Memory B cell (primary cell): Measurements from ENCODE around the gene ZNF107.
"Not testable (repeated sequence)": the region's sequence is repeated elsewhere in the genome, so short reads cannot be mapped to it uniquely, and the experiment has no call there.

Source experiments
- ATAC-seq: fragments of 150-1000 bp; cut with Tn5 transposase; 2 replicates; pipeline ENCODE4 v1.10.0; 2021; ENCODE audit warnings: low read depth, mild to moderate bottlenecking, moderate library complexity
- DNase-seq, 2 donors: peaks; one replicate each; pipeline ENCODE4 v3.0.0; 2022; ENCODE audit warnings: low spot score in 2 of 2
- H3K27ac Mint-ChIP-seq: one replicate; pipeline ENCODE4 v1.8.0; 2022; ENCODE audit warnings: mild to moderate bottlenecking, moderate library complexity, mixed read lengths
- H3K27me3 Mint-ChIP-seq: one replicate; pipeline ENCODE4 v1.8.0; 2022; ENCODE audit warnings: mixed read lengths
- H3K36me3 Mint-ChIP-seq: one replicate; pipeline ENCODE4 v1.8.0; 2022; ENCODE audit warnings: mild to moderate bottlenecking, mixed read lengths
- H3K4me1 Mint-ChIP-seq: one replicate; pipeline ENCODE4 v1.8.0; 2022; ENCODE audit warnings: mixed read lengths
- H3K4me3 Mint-ChIP-seq: one replicate; pipeline ENCODE4 v1.8.0; 2022; ENCODE audit warnings: mild to moderate bottlenecking, moderate library complexity, mixed read lengths
- H3K9me3 Mint-ChIP-seq: one replicate; pipeline ENCODE4 v1.8.0; 2022; ENCODE audit warnings: mixed read lengths

The ZNF107 gene

GRCh38 chr7:64656489-64656888 lies 9.4 kb upstream of the ZNF107 start:
- Mint-ChIP-seq H3K4me3 (no peak overlapping the region), H3K36me3 (peaks cover 5% of the 10 kb centered on the region), H3K4me1 (peaks cover 2% of the 10 kb centered on the region), H3K9me3 (peaks cover 4% of the 10 kb centered on the region), H3K27ac (no peak overlapping the region), H3K27me3 (no peaks in the 10 kb centered on the region)
- ATAC-seq (no peak), DNase-seq (no peak)

DNA sequence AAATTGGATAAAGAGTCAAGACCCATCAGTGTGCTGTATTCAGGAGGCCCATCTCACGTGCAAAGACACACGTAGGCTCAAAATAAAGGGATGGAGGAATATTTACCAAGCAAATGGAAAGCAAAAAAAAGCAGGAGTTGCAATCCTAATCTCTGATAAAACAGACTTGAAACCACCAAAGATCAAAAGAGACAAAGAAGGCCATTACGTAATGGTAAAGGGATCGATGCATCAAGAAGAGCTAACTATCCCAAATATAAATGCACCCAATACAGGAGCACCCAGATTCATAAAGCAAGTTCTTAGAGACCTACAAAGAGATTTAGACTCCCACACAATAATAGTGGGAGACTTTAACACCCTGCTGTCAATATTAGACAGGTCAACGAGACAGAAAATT lies 3.8 kb upstream of the ZNF107 start:
- not testable (repeated sequence) for H3K4me3 Mint-ChIP-seq, H3K9me3 Mint-ChIP-seq, H3K36me3 Mint-ChIP-seq, ATAC-seq, DNase-seq, H3K4me1 Mint-ChIP-seq, H3K27ac Mint-ChIP-seq, H3K27me3 Mint-ChIP-seq

DNA sequence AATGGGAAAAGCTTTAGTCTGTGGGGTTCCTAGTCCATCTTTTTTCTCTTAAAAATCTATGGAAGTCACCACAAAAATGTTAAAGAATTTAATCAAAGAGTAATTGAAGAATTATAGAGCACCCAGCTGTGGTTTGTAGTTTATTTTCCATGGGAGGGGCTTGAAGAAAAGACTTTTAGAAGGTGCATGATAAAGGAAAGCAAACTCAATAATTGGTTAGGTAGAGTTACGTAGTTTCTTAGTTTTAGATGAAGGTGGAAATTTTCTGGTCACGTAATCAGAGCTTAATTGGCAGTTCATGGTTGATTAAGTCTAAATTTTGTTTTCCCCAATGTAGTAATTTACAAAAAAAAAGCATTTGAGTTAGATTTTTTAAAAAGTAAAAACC lies 724 bp downstream of the ZNF107 start:
- peaks cover 5% of the 10 kb centered on the region for H3K9me3 Mint-ChIP-seq
- peaks cover 20% of the 10 kb centered on the region for H3K36me3 Mint-ChIP-seq
- peak overlapping the region; percentile 97 for H3K4me3 Mint-ChIP-seq
- no peaks in the 10 kb centered on the region for H3K27me3 Mint-ChIP-seq
- ATAC-seq (no peak), DNase-seq (no peak)
- peaks cover 27% of the 10 kb centered on the region for H3K4me1 Mint-ChIP-seq
- H3K27ac Mint-ChIP-seq, result peak overlapping the region; percentile 96

DNA sequence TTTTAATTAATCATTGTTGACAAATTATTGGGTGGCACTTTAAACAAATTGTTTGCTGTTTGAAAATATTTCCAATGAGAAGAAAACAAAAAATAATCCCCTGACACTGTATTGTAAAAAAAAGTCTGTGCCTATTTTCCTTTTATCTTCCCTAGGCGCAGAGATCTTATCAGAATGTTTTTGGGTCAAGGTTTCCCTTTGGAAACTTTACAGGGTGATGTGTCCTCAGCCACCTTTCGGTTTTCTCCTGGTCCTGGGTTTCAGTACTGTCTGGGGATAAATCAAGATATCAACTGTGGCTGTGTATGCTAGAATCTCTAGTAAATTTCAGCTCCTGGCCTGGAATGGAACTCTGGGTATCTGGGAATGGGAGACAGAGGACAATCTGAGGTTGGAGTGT lies 1.4 kb downstream of the ZNF107 start:
- Mint-ChIP-seq H3K9me3 (peaks cover 4% of the 10 kb centered on the region), H3K27ac (peak overlapping the region; percentile 96), H3K4me3 (peak overlapping the region; percentile 97), H3K27me3 (no peaks in the 10 kb centered on the region), H3K4me1 (peaks cover 27% of the 10 kb centered on the region), H3K36me3 (peaks cover 21% of the 10 kb centered on the region)
- DNase-seq (no peak), ATAC-seq (no peak)

DNA sequence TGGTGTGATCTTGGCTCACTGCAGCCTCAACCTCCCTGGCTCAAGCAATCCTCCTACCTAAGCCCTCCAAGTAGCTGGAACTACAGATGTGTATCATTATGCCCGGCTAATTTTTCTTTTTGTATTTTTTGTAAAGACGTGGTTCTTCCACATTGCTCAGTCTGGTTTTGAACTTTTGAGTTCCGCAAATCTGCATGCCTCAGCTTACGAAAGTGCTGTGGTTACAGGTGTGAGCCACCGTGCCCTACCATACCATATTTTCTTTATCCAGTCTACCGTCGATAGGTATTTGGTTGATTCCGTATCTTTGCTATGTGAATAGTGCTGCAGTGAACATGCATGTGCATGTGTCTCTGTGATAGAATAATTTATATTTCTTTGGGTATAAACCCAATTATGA lies 6.5 kb downstream of the ZNF107 start:
- peaks cover 2% of the 10 kb centered on the region for H3K9me3 Mint-ChIP-seq
- peaks cover 51% of the 10 kb centered on the region for H3K4me1 Mint-ChIP-seq
- DNase-seq (no peak), ATAC-seq (peak; percentile 73)
- peak overlapping the region; percentile 53 for H3K4me3 Mint-ChIP-seq
- no peaks in the 10 kb centered on the region for H3K27me3 Mint-ChIP-seq
- H3K36me3 Mint-ChIP-seq, result peaks cover 34% of the 10 kb centered on the region
- H3K27ac Mint-ChIP-seq, result peak overlapping the region; percentile 72

- Mint-ChIP-seq H3K4me3 (no peak overlapping the region), H3K27me3 (no peaks in the 10 kb centered on the region), H3K9me3 (peaks cover 16% of the 10 kb centered on the region), H3K27ac (peak overlapping the region; percentile 87), H3K4me1 (peaks cover 48% of the 10 kb centered on the region), H3K36me3 (peaks cover 12% of the 10 kb centered on the region)
- ATAC-seq (no peak), DNase-seq (no peak)
Measured at GRCh38 chr7:64685091-64685490, 19.2 kb downstream of the ZNF107 start.

- no peak for ATAC-seq
- H3K27ac Mint-ChIP-seq, result peak overlapping the region; percentile 87
- no peak overlapping the region for H3K4me3 Mint-ChIP-seq
- H3K4me1 Mint-ChIP-seq, result peaks cover 48% of the 10 kb centered on the region
- H3K27me3 Mint-ChIP-seq, result no peaks in the 10 kb centered on the region
- DNase-seq, result no peak
- peaks cover 12% of the 10 kb centered on the region for H3K36me3 Mint-ChIP-seq
- peaks cover 16% of the 10 kb centered on the region for H3K9me3 Mint-ChIP-seq
Measured at GRCh38 chr7:64685741-64686140, 19.8 kb downstream of the ZNF107 start.

DNA sequence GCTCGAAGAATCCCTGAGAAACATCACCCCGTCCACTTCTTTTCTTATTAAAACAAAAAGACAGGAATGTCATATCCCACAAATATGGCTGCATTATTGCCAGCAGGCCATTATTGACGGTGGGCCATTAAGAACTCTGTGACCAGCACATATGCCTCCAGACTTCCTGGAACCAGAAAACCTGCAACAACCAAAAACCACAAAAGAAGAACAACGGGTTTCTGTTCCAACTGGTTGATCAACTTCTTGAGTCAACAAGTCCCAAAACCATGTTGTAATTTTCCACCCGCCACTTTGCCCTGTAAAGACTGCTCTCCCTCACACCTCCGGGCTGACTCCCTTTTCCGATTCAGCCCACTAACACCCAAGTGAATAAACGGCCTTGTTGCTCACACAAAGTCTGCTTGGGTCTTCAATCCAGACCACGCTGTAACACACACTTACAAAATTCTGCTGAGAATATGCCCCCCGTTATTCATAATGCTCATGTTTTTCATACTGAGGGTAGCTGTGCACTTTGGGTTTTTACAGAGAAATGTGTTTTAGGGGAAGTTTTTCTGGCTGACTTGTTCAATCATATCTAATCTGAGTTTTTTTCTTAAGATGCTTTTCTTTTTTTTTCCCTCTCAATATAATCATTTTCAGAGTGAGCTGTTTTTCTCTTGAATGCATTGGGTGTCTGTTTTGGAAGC lies 20.7 kb downstream of the ZNF107 start:
- DNase-seq, result peak in 1 of 2 donors; percentile 27
- peaks cover 50% of the 10 kb centered on the region for H3K4me1 Mint-ChIP-seq
- H3K4me3 Mint-ChIP-seq, result peak overlapping the region; percentile 73
- H3K9me3 Mint-ChIP-seq, result peaks cover 16% of the 10 kb centered on the region
- H3K27me3 Mint-ChIP-seq, result no peaks in the 10 kb centered on the region
- ATAC-seq, result peak; percentile 82
- peaks cover 18% of the 10 kb centered on the region for H3K36me3 Mint-ChIP-seq
- H3K27ac Mint-ChIP-seq, result peak overlapping the region; percentile 87

- Mint-ChIP-seq H3K9me3 (peaks cover 16% of the 10 kb centered on the region), H3K36me3 (peaks cover 24% of the 10 kb centered on the region), H3K27ac (peak overlapping the region; percentile 87), H3K4me3 (peak overlapping the region; percentile 73), H3K4me1 (peaks cover 50% of the 10 kb centered on the region), H3K27me3 (no peaks in the 10 kb centered on the region)
- DNase-seq (no peak), ATAC-seq (no peak)
Measured at GRCh38 chr7:64687249-64687648, 21.3 kb downstream of the ZNF107 start.

DNA sequence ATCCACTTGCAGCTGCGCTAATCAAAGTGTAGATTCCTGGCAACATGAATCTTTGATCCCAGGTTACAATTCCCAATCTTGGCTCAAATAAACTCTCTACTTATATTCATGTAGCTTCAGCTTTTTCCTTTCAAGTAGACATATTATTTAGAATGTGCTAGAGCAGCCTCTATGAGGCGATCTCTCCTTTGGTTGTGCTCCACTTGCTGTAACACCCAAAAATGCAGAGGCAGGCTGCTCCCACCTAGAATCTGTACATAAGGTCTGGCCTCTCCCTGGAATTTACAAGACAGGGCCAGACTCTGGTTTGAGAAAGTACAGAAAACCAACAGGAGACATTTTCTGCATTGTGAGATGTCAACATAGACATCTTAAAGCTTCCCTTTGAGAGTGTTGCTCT lies 23.1 kb downstream of the ZNF107 start:
- Mint-ChIP-seq H3K27ac (peak overlapping the region; percentile 83), H3K27me3 (no peaks in the 10 kb centered on the region), H3K4me1 (peaks cover 50% of the 10 kb centered on the region), H3K36me3 (peaks cover 28% of the 10 kb centered on the region), H3K4me3 (peak overlapping the region; percentile 69), H3K9me3 (peaks cover 16% of the 10 kb centered on the region)
- DNase-seq (no peak), ATAC-seq (no peak)

- Mint-ChIP-seq H3K4me1 (peaks cover 25% of the 10 kb centered on the region), H3K27me3 (no peaks in the 10 kb centered on the region), H3K4me3 (no peak overlapping the region), H3K9me3 (no peaks in the 10 kb centered on the region), H3K36me3 (peaks cover 38% of the 10 kb centered on the region), H3K27ac (no peak overlapping the region)
- no peak for ATAC-seq
- DNase-seq, result no peak
Measured at GRCh38 chr7:64691831-64692230, 25.9 kb downstream of the ZNF107 start.

- H3K4me1 Mint-ChIP-seq, H3K27ac Mint-ChIP-seq, H3K27me3 Mint-ChIP-seq, H3K4me3 Mint-ChIP-seq, H3K9me3 Mint-ChIP-seq, DNase-seq, ATAC-seq: not testable (repeated sequence)
- peaks cover 33% of the 10 kb centered on the region for H3K36me3 Mint-ChIP-seq
Measured at GRCh38 chr7:64697863-64698262, 31.9 kb downstream of the ZNF107 start.

DNA sequence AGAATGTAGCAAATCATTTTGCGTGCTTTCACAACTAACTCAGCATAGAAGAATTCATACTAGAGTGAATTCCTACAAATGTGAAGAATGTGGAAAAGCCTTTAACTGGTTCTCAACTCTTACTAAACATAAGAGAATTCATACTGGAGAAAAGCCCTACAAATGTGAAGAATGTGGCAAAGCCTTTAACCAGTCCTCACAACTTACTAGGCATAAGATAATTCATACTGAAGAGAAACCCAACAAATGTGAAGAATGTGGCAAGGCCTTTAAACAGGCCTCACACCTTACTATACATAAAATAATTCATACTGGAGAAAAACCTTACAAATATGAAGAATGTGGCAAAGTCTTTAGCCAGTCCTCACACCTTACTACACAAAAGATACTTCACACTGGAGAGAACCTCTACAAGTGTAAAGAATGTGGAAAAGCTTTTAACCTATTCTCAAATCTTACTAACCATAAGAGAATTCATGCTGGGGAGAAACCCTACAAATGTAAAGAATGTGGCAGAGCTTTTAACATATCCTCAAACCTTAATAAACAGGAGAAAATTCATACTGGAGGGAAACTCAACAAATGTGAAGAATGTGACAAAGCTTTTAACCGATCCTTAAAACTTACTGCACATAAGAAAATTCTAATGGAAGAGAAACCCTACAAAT lies 40.8 kb downstream of the ZNF107 start:
- peaks cover 27% of the 10 kb centered on the region for H3K36me3 Mint-ChIP-seq
- H3K27me3 Mint-ChIP-seq, result no peaks in the 10 kb centered on the region
- no peak overlapping the region for H3K4me3 Mint-ChIP-seq
- H3K9me3 Mint-ChIP-seq, result peaks cover 5% of the 10 kb centered on the region
- DNase-seq (no peak), ATAC-seq (no peak)
- no peak overlapping the region for H3K27ac Mint-ChIP-seq
- no peaks in the 10 kb centered on the region for H3K4me1 Mint-ChIP-seq

GRCh38 chr7:64717896-64718295 lies 52.0 kb downstream of the ZNF107 start:
- not testable (repeated sequence) for H3K27me3 Mint-ChIP-seq, H3K4me3 Mint-ChIP-seq, ATAC-seq, H3K27ac Mint-ChIP-seq, H3K9me3 Mint-ChIP-seq, DNase-seq, H3K4me1 Mint-ChIP-seq, H3K36me3 Mint-ChIP-seq
